ENCODE measurements around the gene SLC27A3.

GRCh38 chr1:153754266-153754665 lies 20.9 kb upstream of the SLC27A3 start:
- no peak for TF ChIP-seq CTCF (IDR thresholded peaks at IDR 0.05)
- no peak for TF ChIP-seq POLR2A (IDR thresholded peaks at IDR 0.05)
